ENCODE data around the gene NUMB.

Gene NUMB

GRCh38 chr14:73245480-73246325 is 212.6 kb downstream of the NUMB start:
- DNase-seq (ENCODE audit: low read depth in 2 of 2): peak; percentile 10 to 32

GRCh38 chr14:73244541-73245290 is 213.6 kb downstream of the NUMB start:
- DNase-seq (ENCODE audit: low read depth in 2 of 2): no peak

GRCh38 chr14:73243748-73244147 is 214.6 kb downstream of the NUMB start:
- DNase-seq (ENCODE audit: low read depth in 2 of 2): no peak

- no peak for DNase-seq (ENCODE audit: low read depth in 2 of 2)
Observed at GRCh38 chr14:73243341-73243740, 215.0 kb downstream of the NUMB start.

- DNase-seq (ENCODE audit: low read depth in 2 of 2): no peak
Observed at GRCh38 chr14:73242357-73242901, 215.9 kb downstream of the NUMB start.

- no peak for DNase-seq (ENCODE audit: low read depth in 2 of 2)
Observed at GRCh38 chr14:73241481-73242165, 216.7 kb downstream of the NUMB start.

GRCh38 chr14:73240816-73241480 is 217.4 kb downstream of the NUMB start:
- DNase-seq (ENCODE audit: low read depth in 2 of 2): no peak

- no peak for DNase-seq (ENCODE audit: low read depth in 2 of 2)
Observed at GRCh38 chr14:73239393-73240241, 218.7 kb downstream of the NUMB start.

GRCh38 chr14:73238941-73239340 is 219.4 kb downstream of the NUMB start:
- no peak for DNase-seq (ENCODE audit: low read depth in 2 of 2)

- no peak for DNase-seq (ENCODE audit: low read depth in 2 of 2)
Observed at GRCh38 chr14:73238424-73238852, 219.9 kb downstream of the NUMB start.

- DNase-seq (ENCODE audit: low read depth in 2 of 2): no peak
Observed at GRCh38 chr14:73237786-73238423, 220.4 kb downstream of the NUMB start.

GRCh38 chr14:73237219-73237785 is 221.0 kb downstream of the NUMB start, which contains the start of gene PAPLN:
TSS of gene PAPLN (plus strand) at chr14:73237506. CDS start at chr14:73239779, 2,273 bp downstream.
- no peak for DNase-seq (ENCODE audit: low read depth in 2 of 2)

GRCh38 chr14:73236752-73237218 is 221.6 kb downstream of the NUMB start:
- DNase-seq (ENCODE audit: low read depth in 2 of 2): no peak

- no peak for DNase-seq (ENCODE audit: low read depth in 2 of 2)
Observed at GRCh38 chr14:73236157-73236556, 222.2 kb downstream of the NUMB start.

- DNase-seq (ENCODE audit: low read depth in 2 of 2): no peak
Observed at GRCh38 chr14:73235531-73236155, 222.7 kb downstream of the NUMB start.

GRCh38 chr14:73234586-73235394 is 223.6 kb downstream of the NUMB start:
- DNase-seq (ENCODE audit: low read depth in 2 of 2): no peak

- no peak for DNase-seq (ENCODE audit: low read depth in 2 of 2)
Observed at GRCh38 chr14:73234029-73234428, 224.3 kb downstream of the NUMB start.

GRCh38 chr14:73233564-73233963 is 224.8 kb downstream of the NUMB start:
- DNase-seq (ENCODE audit: low read depth in 2 of 2): no peak
